Sciatic nerve (tissue), 2 donors: ENCODE data around the gene TJP2. TPM values are rescaled to one million over a fixed set of nuclear protein-coding genes. Genes with fewer than 3 reads are reported as not detected.

Source experiments
- ATAC-seq: fragments of 200-7000 bp; cut with Tn5 transposase; one replicate; pipeline ENCODE4 v1.9.1; 2020; ENCODE audit warnings: mild to moderate bottlenecking, moderate library complexity
- DNase-seq: peaks from one replicate; pipeline ENCODE4 v3.0.0-alpha.2; 2020; ENCODE audit warnings: low spot score
- intact Hi-C: fragments of 100-400 bp; cut with DNase I; formaldehyde crosslinking; loops from one replicate; pipeline ENCODE4 v1.14.2; 2022
- total RNA-seq: library from RNA; stranded (reverse); fragmentation: NEBNext Ultra II Directional; extraction: Animal tissue kit (Norgen Biotek cat#: 25700); gene quantifications from one replicate; pipeline ENCODE4 v1.2.1, GENCODE V29; 2021
- donor health status: DM: no; HTN: no; CAD: no.
- donor health status: DM: no; HTN: no; CAD: no.

The TJP2 gene
- total RNA-seq, 1 donor from 2014 or later = 129 TPM

DNA sequence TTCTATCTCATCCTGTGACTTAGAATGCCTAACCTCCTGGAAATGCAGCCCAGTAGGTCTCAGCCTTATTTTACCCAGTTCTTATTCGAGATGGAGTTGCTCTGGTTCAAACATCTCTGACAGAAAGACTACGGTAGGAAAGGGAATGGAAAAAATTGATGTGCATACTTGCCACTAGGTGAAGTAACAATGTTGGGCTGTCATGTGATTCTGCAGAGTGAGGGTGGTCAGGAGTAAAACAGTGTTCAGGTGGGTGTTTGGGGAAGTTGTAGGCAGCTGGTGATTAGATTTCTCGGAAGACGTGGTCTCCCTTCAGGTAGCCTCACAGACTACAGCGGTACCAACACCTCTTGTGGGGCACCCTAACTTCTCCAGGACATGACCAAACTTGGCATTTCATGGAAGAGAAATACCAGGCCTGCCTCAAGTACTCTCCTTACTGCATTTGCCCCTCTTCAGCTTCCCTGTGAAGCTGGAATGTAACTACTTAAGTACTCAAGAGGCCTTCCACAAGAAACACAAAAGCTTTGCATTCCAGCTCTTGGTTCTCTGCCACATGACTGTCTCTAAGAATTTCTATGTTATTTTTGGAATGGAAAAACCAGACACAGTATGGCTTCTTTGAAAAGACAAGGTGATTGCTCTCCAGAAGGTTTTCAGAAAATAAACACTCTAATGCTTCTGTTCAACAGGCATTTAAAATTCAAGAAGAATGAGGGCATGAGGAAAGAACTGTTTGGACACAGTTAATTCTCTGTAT is 133.5 kb downstream of the TJP2 start:
- no peak for DNase-seq
- intact Hi-C loops = no loop called here
- ATAC-seq = no peak

DNA sequence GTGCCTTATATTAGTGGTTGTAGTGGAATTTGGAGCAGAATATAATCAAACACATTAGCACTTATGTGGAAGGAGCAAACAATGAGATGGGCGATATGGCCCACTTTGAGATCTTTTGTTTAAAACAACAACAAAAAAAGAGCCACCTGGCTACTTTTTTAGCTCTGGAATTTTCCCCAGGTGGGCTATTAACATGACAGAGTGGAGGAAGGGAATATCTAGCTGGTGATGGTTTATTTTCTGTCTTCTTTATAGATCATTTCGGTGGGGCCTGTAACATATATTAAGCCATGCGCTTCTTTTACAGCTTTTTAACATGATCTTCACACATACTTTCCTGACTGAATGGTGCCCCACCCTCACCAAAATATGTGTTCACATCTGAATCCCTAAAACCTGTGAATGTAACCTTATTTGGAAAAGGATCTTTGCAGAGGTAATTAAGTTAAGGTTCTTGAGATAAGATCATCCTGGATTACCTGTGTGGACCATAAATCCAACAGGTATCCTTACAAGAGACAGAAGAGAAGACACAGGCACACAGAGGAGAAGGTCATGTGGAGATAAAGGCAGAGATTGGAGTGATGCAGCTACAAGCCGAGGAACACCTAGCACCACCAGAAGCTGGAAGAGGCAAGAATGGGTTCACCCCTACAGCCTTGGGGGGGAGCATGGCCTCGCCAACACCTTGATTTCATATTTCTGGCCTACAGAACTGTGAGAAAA is 134.3 kb downstream of the TJP2 start:
- intact Hi-C loops = no loop called here
- ATAC-seq (no peak), DNase-seq (no peak)

DNA sequence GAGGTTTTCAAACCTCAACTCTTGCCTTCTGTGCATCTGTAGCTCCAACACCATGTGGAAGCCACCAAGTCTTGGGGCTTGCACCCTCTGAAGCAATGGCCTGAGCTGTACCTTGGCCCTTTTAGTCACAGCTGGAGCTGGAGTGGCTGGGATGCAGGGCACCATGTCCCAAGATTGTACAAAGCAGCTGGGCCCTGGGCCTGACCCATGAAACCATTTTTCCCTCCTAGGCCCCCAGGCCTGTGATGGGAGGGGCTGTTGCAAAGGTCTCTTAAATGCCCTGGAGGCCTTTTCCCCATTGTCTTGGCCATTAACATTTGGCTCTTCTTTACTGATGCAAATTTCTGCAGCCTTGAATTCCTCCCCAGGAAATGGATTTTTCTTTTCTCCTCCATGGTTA is 139.1 kb downstream of the TJP2 start:
- intact Hi-C loops = no loop called here
- DNase-seq = no peak
- no peak for ATAC-seq

DNA sequence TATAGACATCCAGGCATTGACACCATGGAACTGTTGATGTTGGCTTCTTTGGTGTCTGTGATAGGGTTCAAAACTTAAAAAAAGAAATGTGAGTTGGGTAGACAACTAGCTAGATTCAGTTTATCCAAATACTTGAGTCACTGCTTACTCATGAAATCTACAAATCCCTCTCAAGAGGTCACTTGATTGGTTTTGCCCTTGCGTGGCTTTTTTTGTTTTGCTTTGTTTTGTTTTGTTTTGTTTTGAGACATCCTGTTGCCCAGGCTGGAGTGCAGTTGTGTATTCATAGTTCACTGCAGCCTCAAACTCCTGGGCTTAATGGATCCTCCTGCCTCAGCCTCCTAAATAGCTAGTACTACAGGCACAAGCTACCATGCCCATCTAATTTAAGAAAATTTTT is 140.5 kb downstream of the TJP2 start:
- no peak for ATAC-seq
- intact Hi-C loops = no loop called here

DNA sequence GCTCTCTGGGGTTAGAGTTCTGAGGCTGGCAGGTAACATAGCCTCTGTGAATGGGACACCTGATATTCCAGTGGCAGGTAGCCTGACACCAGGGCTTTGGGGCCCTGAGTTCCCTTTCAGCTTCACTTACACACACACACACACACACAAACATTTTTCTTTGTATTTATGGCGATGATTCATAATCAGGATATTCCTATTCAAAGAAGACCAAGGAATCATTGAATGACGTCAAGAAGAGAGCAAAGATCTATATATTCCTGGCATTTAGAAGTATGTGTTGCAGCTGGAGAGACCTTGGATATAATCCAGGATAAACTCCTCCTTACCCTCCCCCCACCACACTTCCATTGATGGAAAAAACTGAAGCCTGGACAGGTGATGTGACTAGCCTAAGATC is 143.0 kb downstream of the TJP2 start:
- ATAC-seq (no peak), DNase-seq (no peak)
- intact Hi-C loops = no loop called here

More for the DNA sequence above, 140.5 kb downstream of the TJP2 start:
- no peak for DNase-seq

DNA sequence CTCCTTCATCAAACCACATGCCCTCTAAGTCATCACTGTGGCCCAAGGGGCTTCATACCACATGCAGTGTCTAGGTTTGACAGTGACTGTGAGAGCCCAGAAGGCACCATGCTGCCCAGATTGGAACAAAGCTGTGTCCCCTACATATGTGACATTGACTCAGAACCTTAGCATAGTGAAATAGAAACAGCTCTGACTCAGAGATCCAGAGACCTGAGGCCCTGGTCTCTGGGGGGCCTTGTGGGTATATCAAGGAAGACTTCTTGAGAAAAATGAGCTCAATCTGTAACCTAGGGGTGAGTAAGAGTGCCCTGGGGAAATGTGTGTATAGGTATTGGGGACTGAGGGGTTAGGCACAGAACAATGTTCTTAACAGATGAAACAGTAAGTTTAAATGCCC is 143.8 kb downstream of the TJP2 start:
- ATAC-seq (no peak), DNase-seq (no peak)
- intact Hi-C loops = no loop called here

DNA sequence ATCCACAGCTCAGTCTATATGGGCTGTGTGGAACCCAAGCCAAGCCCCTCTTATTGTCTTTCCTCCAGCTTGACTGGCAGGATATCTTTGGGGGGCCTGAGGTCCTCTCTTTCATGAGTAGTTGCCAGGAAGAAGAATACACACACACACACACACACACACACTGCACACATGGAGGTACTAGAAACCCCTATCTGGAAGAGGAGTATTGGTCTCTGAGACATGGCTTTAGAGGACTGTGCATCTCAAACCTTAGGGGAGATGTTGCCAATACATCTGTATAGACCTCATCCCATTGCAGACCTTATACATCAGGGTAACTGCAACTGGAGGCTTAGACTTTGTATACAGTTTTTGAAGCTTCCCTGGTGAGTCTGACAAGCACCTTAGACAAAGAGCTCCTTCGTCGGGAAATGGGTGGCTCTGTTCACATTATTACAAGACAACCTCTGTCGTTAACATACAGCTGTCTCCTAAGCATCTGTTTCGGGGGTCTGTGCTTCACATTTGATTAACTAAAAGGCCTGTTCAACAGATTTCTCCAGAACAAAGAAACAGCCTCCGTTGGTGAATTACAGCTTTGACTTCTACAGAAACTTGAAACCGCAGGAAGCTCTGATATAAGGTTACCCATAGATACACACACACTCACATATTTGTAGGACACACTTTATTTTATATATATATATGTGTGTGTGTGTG is 145.4 kb downstream of the TJP2 start:
- ATAC-seq (no peak), DNase-seq (no peak)
- intact Hi-C loops = loop anchor here (10.0 kb wide), 1 partner anchor 75 kb away; no protein-coding TSS in a partner anchor

DNA sequence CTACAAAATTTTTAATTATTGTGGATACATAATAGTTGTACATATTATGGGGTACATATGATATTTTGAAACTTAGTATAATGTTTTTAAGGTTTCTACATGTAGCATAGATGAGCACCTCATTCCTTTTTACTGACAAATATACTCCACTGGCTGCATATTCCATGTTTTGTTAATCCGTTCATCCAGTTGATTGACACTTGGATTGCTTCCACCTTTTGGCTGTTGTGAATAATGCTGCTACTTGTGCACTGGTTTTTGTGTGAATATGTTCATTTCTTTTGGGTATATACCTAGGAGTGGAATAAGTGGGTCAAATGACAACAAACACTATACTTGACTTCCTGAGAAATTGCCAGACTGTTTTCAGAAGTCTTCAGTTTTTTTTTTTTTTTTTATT is 148.2 kb downstream of the TJP2 start:
- DNase-seq = no peak
- no peak for ATAC-seq
- intact Hi-C loops = loop anchor here (10.0 kb wide), 1 partner anchor 77 kb away; no protein-coding TSS in a partner anchor

DNA sequence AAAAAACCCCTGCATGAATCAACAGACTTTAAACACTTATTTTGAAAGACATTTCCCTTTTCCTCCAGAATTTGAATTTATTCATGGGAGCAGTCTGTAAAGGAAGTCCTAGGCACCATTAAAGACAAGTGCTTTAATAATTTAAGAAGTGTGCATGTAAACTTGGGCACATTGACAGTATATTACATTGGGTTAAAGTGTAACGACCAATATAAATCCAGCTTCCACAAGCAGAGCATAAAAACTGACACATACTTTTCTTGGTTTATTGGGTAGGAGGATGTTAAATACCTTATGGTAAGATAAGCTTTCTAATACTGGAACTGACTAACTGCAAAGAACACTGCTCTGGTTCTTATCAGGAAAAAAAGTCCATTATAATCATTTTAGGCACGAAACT is 149.8 kb downstream of the TJP2 start:
- DNase-seq = no peak
- no peak for ATAC-seq
- intact Hi-C loops = loop anchor here (10.0 kb wide), 1 partner anchor 79 kb away; no protein-coding TSS in a partner anchor

Other genes starting within 250 kb of the TJP2 start
- not detected for gene PRKACG, start 160.2 kb upstream of the TJP2 start, total RNA-seq
- 7.2 TPM for gene FXN, start 138.5 kb upstream of the TJP2 start, total RNA-seq
- gene ENTREP1, start 150.9 kb downstream of the TJP2 start, total RNA-seq = 2.9 TPM